ENCODE data around the gene SLC28A3. TPM values are rescaled to one million over a fixed set of nuclear protein-coding genes. Genes with fewer than 3 reads are reported as not detected.

The SLC28A3 gene
- total RNA-seq, 1 experiment from 2014 or later, result not detected

DNA sequence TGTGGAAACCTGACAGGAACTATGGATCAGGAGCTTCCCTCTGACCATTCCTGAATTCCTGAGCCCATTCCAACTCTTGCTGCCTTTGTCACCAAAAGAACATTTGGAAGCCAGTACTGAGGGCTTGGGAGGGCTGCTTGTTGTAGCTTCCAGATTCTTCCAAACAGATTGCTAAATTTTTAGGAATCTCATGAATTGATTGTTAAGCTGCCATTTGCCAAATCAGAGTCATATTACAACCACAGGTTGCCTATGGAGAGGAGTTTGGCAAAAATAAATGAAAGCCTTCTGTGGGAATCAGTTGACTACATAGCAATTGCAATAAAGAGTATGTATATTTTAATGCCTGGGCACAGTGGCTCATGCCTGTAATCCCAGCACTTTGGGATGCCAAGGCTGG, 39.2 kb upstream of the SLC28A3 start:
- Histone ChIP-seq H3K9me3 (ENCODE audit: low read length) (no peaks in the 10 kb centered on the region), H3K9ac (ENCODE audit: low read length) (no peak overlapping the region), H3K9me2 (replicated peaks; ENCODE audit: low read length) (no peaks in the 10 kb centered on the region), H3K27ac (ENCODE audit: low read length) (no peak overlapping the region), H4K20me1 (ENCODE audit: low read length) (no peaks in the 10 kb centered on the region), H3K4me2 (ENCODE audit: low read length) (no peak overlapping the region), H3K4me1 (ENCODE audit: insufficient read depth, low read length) (no peaks in the 10 kb centered on the region), H3F3A (ENCODE audit: low read length, unreplicated experiment) (no peaks in the 10 kb centered on the region), H3K4me3 (ENCODE audit: low read length) (no peak overlapping the region), H2AFZ (ENCODE audit: low read length) (no peak overlapping the region), H3K79me2 (ENCODE audit: low read length) (no peaks in the 10 kb centered on the region), H3K27me3 (ENCODE audit: low read length) (no peaks in the 10 kb centered on the region), H3K36me3 (ENCODE audit: low read depth, low read length) (no peaks in the 10 kb centered on the region)
- no TSS peak for BruUV-seq (replicated peaks)
- ChIA-PET POLR2A (ENCODE audit: unreplicated experiment) (no interaction called here), CTCF (no interaction called here)
- no peak for DNase-seq
- intact Hi-C loops (cut with micrococcal nuclease), result no loop called here
- TF ChIP-seq EZH2phosphoT487 (IDR thresholded peaks at IDR 0.05; ENCODE audit: borderline replicate concordance, low read length), result no peak
- no peak for TF ChIP-seq EZH2 (IDR thresholded peaks at IDR 0.05; ENCODE audit: low read length, unreplicated experiment)
- TF ChIP-seq, protein P1, sequence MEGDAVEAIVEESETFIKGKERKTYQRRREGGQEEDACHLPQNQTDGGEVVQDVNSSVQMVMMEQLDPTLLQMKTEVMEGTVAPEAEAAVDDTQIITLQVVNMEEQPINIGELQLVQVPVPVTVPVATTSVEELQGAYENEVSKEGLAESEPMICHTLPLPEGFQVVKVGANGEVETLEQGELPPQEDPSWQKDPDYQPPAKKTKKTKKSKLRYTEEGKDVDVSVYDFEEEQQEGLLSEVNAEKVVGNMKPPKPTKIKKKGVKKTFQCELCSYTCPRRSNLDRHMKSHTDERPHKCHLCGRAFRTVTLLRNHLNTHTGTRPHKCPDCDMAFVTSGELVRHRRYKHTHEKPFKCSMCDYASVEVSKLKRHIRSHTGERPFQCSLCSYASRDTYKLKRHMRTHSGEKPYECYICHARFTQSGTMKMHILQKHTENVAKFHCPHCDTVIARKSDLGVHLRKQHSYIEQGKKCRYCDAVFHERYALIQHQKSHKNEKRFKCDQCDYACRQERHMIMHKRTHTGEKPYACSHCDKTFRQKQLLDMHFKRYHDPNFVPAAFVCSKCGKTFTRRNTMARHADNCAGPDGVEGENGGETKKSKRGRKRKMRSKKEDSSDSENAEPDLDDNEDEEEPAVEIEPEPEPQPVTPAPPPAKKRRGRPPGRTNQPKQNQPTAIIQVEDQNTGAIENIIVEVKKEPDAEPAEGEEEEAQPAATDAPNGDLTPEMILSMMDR (conservative IDR thresholded peaks at IDR 0.05; ENCODE audit: low read depth, low read length), result no peak
- ATAC-seq, result no peak

DNA sequence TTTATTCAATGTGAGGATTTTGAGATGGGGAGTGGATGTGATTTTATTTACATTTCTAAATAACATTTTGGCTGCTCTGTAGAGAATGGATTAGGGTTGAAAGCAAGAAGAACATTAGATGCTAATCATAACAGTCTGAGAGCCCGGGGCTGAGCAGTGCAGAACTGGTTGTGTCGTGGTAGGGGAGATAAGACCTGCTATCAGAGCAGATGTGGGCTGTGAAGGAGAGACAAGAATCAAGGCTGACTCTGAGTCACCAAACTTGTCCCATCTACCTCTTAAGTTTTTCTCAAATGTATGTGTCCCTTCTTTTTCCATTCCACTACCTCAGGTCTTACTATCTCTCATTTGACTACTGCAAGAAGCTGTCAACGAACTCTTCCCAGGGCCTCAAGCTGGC, 35.4 kb upstream of the SLC28A3 start:
- Histone ChIP-seq H2AFZ (ENCODE audit: low read length) (no peak overlapping the region), H3K9me2 (replicated peaks; ENCODE audit: low read length) (no peaks in the 10 kb centered on the region), H3K4me2 (ENCODE audit: low read length) (no peak overlapping the region), H3K27me3 (ENCODE audit: low read length) (no peaks in the 10 kb centered on the region), H3F3A (ENCODE audit: low read length, unreplicated experiment) (no peaks in the 10 kb centered on the region), H3K9ac (ENCODE audit: low read length) (no peak overlapping the region), H3K4me3 (ENCODE audit: low read length) (no peak overlapping the region), H3K27ac (ENCODE audit: low read length) (no peak overlapping the region), H4K20me1 (ENCODE audit: low read length) (no peaks in the 10 kb centered on the region), H3K9me3 (ENCODE audit: low read length) (no peaks in the 10 kb centered on the region), H3K4me1 (ENCODE audit: insufficient read depth, low read length) (no peaks in the 10 kb centered on the region), H3K36me3 (ENCODE audit: low read depth, low read length) (no peaks in the 10 kb centered on the region), H3K79me2 (ENCODE audit: low read length) (no peaks in the 10 kb centered on the region)
- ChIA-PET POLR2A (ENCODE audit: unreplicated experiment) (no interaction called here), CTCF (no interaction called here)
- TF ChIP-seq EZH2phosphoT487 (IDR thresholded peaks at IDR 0.05; ENCODE audit: borderline replicate concordance, low read length), result no peak
- TF ChIP-seq EZH2 (IDR thresholded peaks at IDR 0.05; ENCODE audit: low read length, unreplicated experiment), result no peak
- TF ChIP-seq, protein P1 (conservative IDR thresholded peaks at IDR 0.05; ENCODE audit: low read depth, low read length), result no peak
- ATAC-seq (no peak), DNase-seq (no peak)
- intact Hi-C loops (cut with micrococcal nuclease), result no loop called here
- BruUV-seq (replicated peaks), result no TSS peak

DNA sequence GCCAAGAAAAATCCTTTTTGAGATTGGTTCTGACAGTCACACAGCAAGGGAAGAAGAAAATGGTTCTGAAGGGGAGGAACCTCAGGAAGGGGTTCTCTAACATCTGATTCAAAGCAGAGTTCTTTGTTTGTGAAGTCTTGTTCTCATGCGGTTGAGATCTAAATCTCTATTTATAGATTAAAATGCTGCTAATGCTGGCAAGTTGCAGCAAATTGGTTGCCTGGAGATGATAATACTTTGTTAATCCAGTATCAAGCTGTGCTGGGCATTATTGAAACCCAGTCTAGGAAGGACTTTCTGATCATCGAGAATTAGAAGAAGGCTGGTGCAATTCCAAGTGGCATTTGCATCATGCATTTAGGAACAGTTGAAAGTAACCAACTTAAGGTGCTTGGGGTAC, 34.0 kb upstream of the SLC28A3 start:
- Histone ChIP-seq H2AFZ (ENCODE audit: low read length) (no peak overlapping the region), H3K27ac (ENCODE audit: low read length) (no peak overlapping the region), H3K9me3 (ENCODE audit: low read length) (no peaks in the 10 kb centered on the region), H3F3A (ENCODE audit: low read length, unreplicated experiment) (no peaks in the 10 kb centered on the region), H3K79me2 (ENCODE audit: low read length) (no peaks in the 10 kb centered on the region), H3K27me3 (ENCODE audit: low read length) (no peaks in the 10 kb centered on the region), H3K9me2 (replicated peaks; ENCODE audit: low read length) (no peaks in the 10 kb centered on the region), H3K4me1 (ENCODE audit: insufficient read depth, low read length) (no peaks in the 10 kb centered on the region), H3K4me2 (ENCODE audit: low read length) (no peak overlapping the region), H4K20me1 (ENCODE audit: low read length) (no peaks in the 10 kb centered on the region), H3K9ac (ENCODE audit: low read length) (no peak overlapping the region), H3K36me3 (ENCODE audit: low read depth, low read length) (no peaks in the 10 kb centered on the region), H3K4me3 (ENCODE audit: low read length) (no peak overlapping the region)
- DNase-seq (no peak), ATAC-seq (no peak)
- TF ChIP-seq EZH2 (IDR thresholded peaks at IDR 0.05; ENCODE audit: low read length, unreplicated experiment), result no peak
- TF ChIP-seq, protein P1 (conservative IDR thresholded peaks at IDR 0.05; ENCODE audit: low read depth, low read length), result no peak
- no peak for TF ChIP-seq EZH2phosphoT487 (IDR thresholded peaks at IDR 0.05; ENCODE audit: borderline replicate concordance, low read length)
- no TSS peak for BruUV-seq (replicated peaks)
- POLR2A ChIA-PET (ENCODE audit: unreplicated experiment), result no interaction called here
- CTCF ChIA-PET, result no interaction called here
- intact Hi-C loops (cut with micrococcal nuclease), result no loop called here
